CD4-positive, alpha-beta T cell treated with Interleukin-15 for 4 hours (primary cell): Measurements from ENCODE around the gene IRAK2.

Experiments
- DNase-seq: peaks from one replicate; pipeline ENCODE4 v3.0.0-alpha.2; 2020; ENCODE audit warnings: low spot score

Gene IRAK2

GRCh38 chr3:10224794-10225665 lies 60.3 kb downstream of the IRAK2 start:
- DNase-seq: peak; percentile 76

- no peak for DNase-seq
Measured at GRCh38 chr3:10226293-10226692, 61.6 kb downstream of the IRAK2 start.

DNA sequence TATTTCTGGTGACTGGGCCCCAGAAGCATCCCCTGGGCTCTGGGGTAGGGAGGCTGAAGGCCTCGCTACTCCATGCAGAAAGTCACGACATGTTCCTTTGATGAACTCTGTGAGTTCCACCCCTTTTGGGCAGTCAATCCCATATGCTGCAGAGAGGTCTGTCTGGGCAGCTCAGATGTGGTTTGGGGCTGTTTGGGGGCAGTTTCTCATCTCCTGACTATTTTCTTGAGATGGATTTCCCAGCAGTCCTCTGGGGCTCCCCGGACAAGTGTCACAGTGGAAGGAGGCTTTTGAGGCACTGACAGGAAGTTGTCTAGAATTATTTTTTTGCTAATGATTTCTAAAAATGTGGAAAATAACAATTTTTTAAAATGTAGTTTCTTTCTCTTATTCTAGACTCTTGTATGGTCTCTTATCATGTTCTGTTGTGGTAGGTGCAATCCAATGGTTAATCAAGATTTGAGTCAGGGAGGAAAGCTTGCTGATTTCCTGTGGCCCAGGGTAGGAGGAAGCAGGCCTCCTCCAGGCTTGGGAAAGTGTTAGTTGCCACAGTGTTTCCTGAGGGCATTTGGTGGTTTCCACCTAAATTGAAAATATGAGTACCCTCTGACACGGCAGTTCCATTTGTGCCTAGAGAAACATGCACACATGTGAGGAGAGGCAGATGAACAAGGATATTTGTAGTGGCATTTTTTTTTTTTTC lies 63.7 kb downstream of the IRAK2 start:
- peak; percentile 21 for DNase-seq

- no peak for DNase-seq
Measured at GRCh38 chr3:10229576-10229975, 64.9 kb downstream of the IRAK2 start.

- DNase-seq: no peak
Measured at GRCh38 chr3:10232137-10232536, 67.4 kb downstream of the IRAK2 start.

- no peak for DNase-seq
Measured at GRCh38 chr3:10233988-10234387, 69.3 kb downstream of the IRAK2 start.

GRCh38 chr3:10234526-10235230 lies 70.0 kb downstream of the IRAK2 start:
- DNase-seq: no peak

DNA sequence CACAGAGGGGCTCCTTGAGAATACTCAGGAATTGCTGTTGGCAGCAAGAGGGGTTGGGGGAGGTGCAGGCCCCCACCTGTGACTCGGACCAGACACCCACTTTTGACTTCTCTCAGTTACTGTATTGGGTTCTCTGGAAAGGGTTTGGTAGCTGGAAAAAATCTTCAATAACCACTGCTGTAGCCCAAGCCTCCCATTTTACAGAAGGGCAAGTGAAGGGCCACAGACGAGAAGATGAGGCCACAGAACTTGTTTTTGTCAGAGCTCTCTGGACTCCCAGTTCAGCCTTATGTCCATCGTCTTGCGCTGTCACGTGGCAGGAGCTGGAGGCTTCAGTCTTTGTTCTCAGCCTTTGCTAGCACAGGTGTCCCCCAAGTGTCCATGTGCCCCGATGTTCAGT lies 70.8 kb downstream of the IRAK2 start:
- DNase-seq: no peak

DNA sequence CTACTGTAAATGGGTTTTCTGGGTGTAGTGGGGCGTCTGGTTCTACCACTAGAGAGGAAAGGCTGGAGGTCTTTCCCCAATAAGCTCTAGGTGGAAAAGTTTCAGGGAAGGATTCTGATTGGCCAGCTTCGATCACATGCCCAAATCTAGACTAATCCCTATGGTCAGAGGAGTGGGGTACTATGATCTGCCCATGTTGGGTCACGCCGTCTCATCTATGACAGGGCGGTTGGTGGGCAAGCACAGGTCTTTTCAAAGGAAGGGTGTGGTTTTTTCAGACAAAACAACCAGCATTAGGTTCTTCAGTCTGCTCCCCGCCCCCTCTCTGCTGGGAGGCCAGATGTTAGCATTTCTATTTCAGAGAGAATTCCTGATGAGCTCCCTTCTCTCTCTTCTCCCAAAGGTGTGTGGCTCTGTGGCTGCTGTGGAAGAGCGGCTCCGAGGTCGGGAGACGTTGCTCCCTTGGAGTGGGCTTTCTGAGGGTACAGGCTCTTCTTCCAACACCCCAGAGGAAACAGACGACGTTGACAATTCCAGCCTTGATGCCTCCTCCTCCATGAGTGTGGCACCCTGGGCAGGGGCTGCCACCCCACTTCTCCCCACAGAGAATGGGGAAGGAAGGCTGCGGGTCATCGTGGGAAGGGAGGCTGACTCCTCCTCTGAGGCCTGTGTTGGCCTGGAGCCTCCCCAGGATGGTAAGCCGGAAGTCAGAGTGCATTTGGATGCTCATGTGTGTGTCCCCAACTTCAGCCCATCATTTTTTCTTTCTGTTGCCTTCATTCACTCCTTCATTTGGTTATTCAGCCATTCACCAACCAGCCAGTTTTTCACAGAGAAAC lies 73.8 kb downstream of the IRAK2 start:
- DNase-seq: peak; percentile 56

DNA sequence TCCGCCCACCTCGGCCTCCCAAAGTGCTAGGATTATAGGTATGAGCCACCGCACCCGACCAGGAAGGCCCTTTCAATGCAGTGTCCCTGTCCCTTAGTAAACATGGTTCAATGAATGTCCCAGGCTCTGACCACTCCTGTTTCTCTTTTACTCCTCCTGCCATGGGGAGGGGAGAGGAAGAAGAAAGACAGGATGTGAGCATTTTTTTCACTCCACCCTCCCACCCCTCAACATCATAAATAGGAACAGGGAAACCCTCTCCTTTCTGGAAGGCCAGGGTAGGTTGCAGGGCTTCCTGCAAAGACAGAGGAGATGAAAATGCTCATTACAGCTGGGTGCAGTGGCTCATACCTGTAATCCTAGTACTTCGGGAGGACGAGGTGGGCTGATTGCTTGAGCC lies 76.1 kb downstream of the IRAK2 start:
- DNase-seq: no peak

DNA sequence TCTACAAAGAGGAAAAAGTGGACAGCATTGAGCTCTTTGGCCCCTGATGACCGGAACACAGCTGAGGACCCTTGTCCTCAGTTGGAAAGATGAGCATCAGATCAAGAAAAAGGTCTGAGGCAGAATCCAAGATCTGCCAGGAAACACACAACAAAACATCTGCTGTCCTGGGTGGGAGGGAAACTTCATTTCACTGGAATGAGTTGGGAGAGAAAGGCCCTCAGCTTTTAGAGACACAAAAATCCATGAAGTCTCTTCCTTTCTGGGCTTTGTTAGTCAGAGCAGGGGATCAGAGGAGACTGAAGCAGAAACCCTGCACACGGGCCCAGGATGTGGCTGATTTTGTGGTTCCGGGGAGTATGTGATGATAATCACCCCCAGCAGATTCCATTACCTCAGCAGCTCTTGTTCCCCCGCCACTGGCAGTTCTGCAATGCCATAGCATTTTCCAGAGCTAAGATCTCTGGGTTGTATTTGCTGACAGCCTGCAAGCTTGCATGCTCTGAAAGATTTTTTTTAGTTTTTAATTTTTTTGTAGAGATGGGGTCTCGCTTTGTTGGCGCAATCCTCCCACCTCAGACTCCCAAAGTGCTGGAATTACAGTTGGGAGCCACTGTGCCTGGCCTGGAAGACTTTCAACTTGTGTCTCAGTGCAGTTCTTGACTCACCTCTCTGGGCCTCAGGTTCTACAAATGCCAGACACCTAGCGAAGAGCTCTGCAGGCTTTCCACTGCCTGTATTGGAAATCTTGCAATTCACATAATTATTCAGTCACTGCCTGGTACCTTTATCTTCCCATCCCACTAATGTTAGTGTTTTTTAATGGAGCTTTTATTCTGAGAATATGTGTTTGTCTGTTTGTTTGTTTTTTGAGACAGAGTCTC lies 77.7 kb downstream of the IRAK2 start:
- DNase-seq: peak; percentile 71

DNA sequence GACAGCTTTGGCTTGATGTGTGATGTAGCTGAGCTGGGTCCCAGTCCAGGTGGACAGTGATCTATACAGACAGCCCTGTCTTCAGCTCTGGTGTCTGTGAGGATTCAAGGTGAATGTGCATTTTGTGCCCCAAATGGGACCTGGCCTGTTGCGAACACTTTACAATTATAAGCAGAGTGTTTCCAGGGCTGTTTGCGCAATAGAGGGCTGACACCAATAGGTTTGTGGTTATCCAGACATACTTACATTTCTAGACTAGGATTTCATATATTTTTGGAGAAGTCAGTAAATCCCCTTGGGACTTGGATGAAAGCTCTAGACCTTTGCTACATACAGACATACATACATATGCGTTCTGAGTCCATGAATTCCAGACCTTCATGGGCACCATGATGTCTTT lies 79.3 kb downstream of the IRAK2 start:
- no peak for DNase-seq

- no peak for DNase-seq
Measured at GRCh38 chr3:10245081-10245712, 80.5 kb downstream of the IRAK2 start.

DNA sequence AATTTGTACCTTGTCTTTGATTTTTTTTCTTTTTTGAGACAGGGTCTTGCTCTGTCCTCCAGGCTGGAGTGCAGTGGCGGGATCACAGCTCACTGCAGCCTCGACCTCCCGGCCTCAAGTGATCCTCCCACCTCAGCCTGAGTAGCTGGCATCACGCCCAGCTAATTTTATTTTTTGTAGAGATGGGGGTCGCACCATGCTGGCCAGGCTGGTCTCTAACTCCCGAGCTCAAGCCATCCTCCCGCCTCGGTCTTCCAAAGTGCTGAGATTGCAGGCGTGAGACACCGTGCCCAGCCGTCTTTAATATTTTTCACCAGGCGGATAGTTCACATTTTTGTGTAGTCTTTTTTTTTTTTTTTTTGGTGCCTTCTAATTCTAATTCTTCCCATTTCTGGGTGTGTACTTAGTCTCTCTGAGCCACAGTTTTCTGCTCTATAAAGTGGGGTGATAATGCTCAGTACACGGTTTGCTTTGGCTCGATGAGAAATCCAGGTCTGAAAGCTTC lies 83.0 kb downstream of the IRAK2 start:
- no peak for DNase-seq

DNA sequence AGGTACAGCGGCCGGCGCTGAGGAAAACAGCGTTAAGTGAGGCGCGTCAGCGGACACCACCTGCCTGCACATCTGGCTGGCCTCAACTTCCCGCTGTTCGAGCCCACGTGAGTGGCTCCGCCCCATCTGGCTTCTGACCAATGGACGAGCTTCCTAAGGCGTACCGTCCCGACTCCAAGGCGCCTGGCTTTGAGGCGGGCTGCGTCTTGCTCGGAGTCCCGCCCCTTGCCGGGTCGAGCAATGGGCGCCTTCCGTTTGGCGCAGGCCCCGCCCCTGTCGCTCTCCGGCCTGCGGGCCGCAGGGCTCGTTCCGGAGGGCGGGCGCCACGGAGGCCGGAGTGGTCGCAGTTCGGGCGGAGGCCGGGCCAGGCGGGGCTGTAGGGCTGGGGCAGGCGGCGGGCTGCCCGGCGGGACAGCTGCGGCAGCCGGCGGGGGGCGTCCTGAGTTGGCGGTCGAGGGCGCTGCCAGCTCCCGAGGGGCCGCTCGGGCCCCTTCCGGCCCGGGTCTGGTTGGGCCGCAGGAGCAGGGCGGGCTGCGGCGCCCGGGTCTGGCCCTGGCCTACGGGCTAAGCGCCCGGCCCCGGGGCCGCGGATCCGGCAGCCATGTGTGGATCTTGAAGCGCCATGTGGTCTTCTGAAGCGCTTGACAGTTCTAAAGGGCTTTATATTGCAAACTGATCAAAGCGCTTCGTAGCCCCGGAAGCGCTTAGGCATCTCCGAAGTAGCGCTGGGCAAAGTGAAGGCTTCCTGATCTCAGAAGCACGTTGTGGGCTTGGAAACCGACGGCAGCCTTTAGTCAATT lies 83.7 kb downstream of the IRAK2 start, which contains the start of gene TATDN2:
Gene TATDN2 (plus strand): TSS at position 276 of the 800 bp plus-strand sequence. CDS start 742 bp downstream, outside the sequence.
- peak; percentile 94 for DNase-seq

DNA sequence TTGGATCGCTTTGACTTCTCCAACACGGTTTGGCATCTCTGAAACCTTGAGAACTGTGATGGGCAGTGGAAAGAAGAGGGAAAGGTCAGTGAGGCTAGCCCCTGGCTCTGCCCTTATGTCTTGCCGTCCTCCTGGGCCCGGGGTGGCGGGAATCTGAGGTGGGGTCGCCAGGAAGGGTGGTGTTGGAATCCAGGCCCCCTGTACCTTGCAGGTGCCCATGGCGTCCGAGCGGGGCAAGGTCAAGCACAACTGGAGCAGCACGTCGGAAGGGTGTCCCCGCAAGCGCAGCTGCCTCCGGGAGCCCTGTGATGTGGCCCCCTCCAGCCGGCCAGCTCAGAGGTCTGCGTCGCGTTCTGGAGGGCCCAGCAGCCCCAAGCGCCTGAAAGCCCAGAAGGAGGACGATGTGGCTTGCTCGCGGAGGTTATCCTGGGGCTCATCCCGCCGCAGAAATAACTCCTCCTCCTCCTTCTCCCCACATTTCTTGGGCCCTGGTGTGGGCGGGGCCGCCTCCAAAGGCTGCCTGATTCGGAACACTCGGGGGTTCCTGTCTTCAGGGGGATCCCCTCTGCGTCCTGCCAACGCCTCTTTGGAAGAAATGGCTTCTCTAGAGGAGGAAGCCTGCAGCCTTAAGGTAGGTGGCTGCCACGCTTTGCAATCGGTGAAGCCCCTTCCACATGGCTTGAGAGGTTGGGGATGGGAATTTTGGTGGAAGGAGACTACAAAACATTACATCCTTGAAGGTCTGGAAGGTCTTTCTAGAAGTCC lies 84.4 kb downstream of the IRAK2 start:
- peak; percentile 48 for DNase-seq

GRCh38 chr3:10249833-10250232 lies 85.1 kb downstream of the IRAK2 start:
- DNase-seq: peak; percentile 57

DNA sequence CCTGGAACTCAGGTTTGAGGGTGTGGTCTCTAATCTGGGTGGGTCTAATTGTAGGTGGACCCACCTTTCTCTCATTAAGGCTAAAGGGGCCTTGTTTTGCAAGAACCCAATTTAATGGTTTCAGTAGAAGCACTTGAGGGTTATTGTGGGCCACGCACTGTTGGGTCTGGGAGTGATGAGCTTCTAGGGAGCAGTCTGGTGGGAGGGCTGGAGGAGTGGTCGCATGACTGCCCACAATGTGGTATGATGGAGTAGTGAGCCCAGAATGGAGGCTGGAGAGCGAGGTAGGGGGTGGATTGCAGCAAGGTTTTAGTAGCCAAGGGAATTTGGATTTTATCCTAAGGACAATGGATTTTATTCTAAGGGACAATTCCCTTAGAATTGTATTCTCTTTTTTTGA lies 86.3 kb downstream of the IRAK2 start:
- DNase-seq: no peak
